Measurements from ENCODE around the gene NLN. TPM values are rescaled to one million over a fixed set of nuclear protein-coding genes. Genes with fewer than 3 reads are reported as not detected.

Gene NLN
- total and polyA plus RNA-seq, 2 donors (not counting 1 experiment from before 2014, with no cell fraction given) = 29.2 to 33.7 TPM

DNA sequence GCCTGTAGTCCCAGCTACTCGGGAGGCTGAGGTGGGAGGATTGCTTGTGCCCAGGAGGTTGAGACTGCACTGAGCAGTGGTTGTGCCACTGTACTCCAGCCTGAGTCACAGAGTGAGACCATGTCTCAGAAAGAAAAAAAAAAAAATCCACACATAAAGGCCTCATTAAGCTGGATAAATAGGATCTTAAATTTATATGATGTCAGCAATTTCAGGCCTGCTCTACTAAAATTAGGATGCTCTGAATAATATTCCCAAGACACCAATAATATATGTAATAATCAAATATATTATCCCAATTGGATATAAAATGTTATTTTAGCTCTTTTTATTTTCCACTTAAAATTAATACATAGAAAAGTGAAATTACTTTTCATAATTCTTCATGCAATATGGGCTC is 43.6 kb downstream of the NLN start:
- Histone ChIP-seq H3K4me1 (ENCODE audit: control insufficient read depth, extremely low read depth, insufficient read depth, low read length) (peaks cover 5% of the 10 kb centered on the region), H3K79me2 (ENCODE audit: control insufficient read depth, insufficient read depth, low read length) (no peaks in the 10 kb centered on the region), H3K4me2 (ENCODE audit: extremely low read depth, insufficient read depth, low read length) (no peak overlapping the region), H3K4me3 (replicated peaks in 1 of 4; ENCODE audit: control extremely low read depth in 1 of 4, insufficient read depth in 1 of 4, low read depth in 3 of 4, low read length in 4 of 4) (no peak overlapping the region), H3K27ac (ENCODE audit: insufficient read depth, low read length) (no peak overlapping the region), H4K20me1 (ENCODE audit: control insufficient read depth, extremely low read depth, insufficient read depth, low read length) (no peaks in the 10 kb centered on the region), H3K36me3 (ENCODE audit: control insufficient read depth, insufficient read depth, low read length) (no peaks in the 10 kb centered on the region), H3K9ac (ENCODE audit: insufficient read depth, low read length) (no peak overlapping the region), H3K9me3 (ENCODE audit: control insufficient read depth, insufficient read depth, low read depth, low read length) (no peaks in the 10 kb centered on the region), H3K27me3 (ENCODE audit: control insufficient read depth, insufficient read depth, low read length) (no peaks in the 10 kb centered on the region), H2AFZ (ENCODE audit: low read length) (no peak overlapping the region)
- no peak for DNase-seq (ENCODE audit: low read depth in 2 of 2)
- TF ChIP-seq EZH2 (IDR thresholded peaks at IDR 0.05; ENCODE audit: low read length, missing control alignments) = no peak
- no peak for TF ChIP-seq CTCF (conservative IDR thresholded peaks at IDR 0.05 in 1 of 2, IDR thresholded peaks at IDR 0.05 in 1 of 2; ENCODE audit: low read depth in 1 of 2, low read length in 2 of 2)

- Histone ChIP-seq H3K4me2 (ENCODE audit: extremely low read depth, insufficient read depth, low read length) (no peak overlapping the region), H3K36me3 (ENCODE audit: control insufficient read depth, insufficient read depth, low read length) (no peaks in the 10 kb centered on the region), H3K9ac (ENCODE audit: insufficient read depth, low read length) (no peak overlapping the region), H3K4me3 (replicated peaks in 1 of 4; ENCODE audit: control extremely low read depth in 1 of 4, insufficient read depth in 1 of 4, low read depth in 3 of 4, low read length in 4 of 4) (no peak overlapping the region), H3K79me2 (ENCODE audit: control insufficient read depth, insufficient read depth, low read length) (no peaks in the 10 kb centered on the region), H3K4me1 (ENCODE audit: control insufficient read depth, extremely low read depth, insufficient read depth, low read length) (peaks cover 5% of the 10 kb centered on the region), H3K27ac (ENCODE audit: insufficient read depth, low read length) (no peak overlapping the region), H3K27me3 (ENCODE audit: control insufficient read depth, insufficient read depth, low read length) (no peaks in the 10 kb centered on the region), H4K20me1 (ENCODE audit: control insufficient read depth, extremely low read depth, insufficient read depth, low read length) (no peaks in the 10 kb centered on the region), H3K9me3 (ENCODE audit: control insufficient read depth, insufficient read depth, low read depth, low read length) (no peaks in the 10 kb centered on the region), H2AFZ (ENCODE audit: low read length) (no peak overlapping the region)
- DNase-seq (ENCODE audit: low read depth in 2 of 2) = no peak
- TF ChIP-seq CTCF (conservative IDR thresholded peaks at IDR 0.05 in 1 of 2, IDR thresholded peaks at IDR 0.05 in 1 of 2; ENCODE audit: low read depth in 1 of 2, low read length in 2 of 2) (no peak), EZH2 (IDR thresholded peaks at IDR 0.05; ENCODE audit: low read length, missing control alignments) (no peak)
Observed at GRCh38 chr5:65766175-65766574, 44.2 kb downstream of the NLN start.

DNA sequence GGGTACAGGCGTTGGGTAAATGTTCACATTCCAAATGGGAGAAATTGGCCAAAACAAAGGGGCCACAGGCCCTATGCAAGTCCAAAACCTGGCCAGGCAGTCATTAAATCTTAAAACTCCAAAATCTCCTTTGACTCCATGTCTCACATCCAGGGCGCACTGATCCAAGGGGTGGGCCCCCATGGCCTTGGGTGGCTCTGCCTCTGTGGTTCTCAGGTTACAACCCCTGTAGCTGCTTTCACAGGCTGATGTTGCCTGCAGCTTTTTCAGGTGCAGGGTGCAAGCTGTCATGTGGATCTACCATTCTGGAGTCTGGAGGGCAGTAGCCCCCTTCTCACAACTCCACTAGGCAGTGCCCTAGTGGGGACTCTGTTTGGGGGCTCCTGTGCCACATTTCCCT is 44.8 kb downstream of the NLN start:
- Histone ChIP-seq H3K4me1 (ENCODE audit: control insufficient read depth, extremely low read depth, insufficient read depth, low read length) (peaks cover 5% of the 10 kb centered on the region), H3K27ac (ENCODE audit: insufficient read depth, low read length) (no peak overlapping the region), H3K4me2 (ENCODE audit: extremely low read depth, insufficient read depth, low read length) (no peak overlapping the region), H3K79me2 (ENCODE audit: control insufficient read depth, insufficient read depth, low read length) (no peaks in the 10 kb centered on the region), H3K36me3 (ENCODE audit: control insufficient read depth, insufficient read depth, low read length) (no peaks in the 10 kb centered on the region), H3K9ac (ENCODE audit: insufficient read depth, low read length) (no peak overlapping the region), H3K9me3 (ENCODE audit: control insufficient read depth, insufficient read depth, low read depth, low read length) (no peaks in the 10 kb centered on the region), H3K4me3 (replicated peaks in 1 of 4; ENCODE audit: control extremely low read depth in 1 of 4, insufficient read depth in 1 of 4, low read depth in 3 of 4, low read length in 4 of 4) (no peak overlapping the region), H2AFZ (ENCODE audit: low read length) (no peak overlapping the region), H3K27me3 (ENCODE audit: control insufficient read depth, insufficient read depth, low read length) (no peaks in the 10 kb centered on the region), H4K20me1 (ENCODE audit: control insufficient read depth, extremely low read depth, insufficient read depth, low read length) (no peaks in the 10 kb centered on the region)
- DNase-seq (ENCODE audit: low read depth in 2 of 2) = no peak
- TF ChIP-seq EZH2 (IDR thresholded peaks at IDR 0.05; ENCODE audit: low read length, missing control alignments) (no peak), CTCF (conservative IDR thresholded peaks at IDR 0.05 in 1 of 2, IDR thresholded peaks at IDR 0.05 in 1 of 2; ENCODE audit: low read depth in 1 of 2, low read length in 2 of 2) (no peak)

All from fibroblast of lung (primary cell).